NB4 (cell line): ENCODE measurements around the gene NPR2.

ENCODE experiments used
- CTCF ChIP-seq: IDR thresholded peaks from one replicate; pipeline ENCODE4 v1.5.1; 2012; ENCODE audit warnings: low read depth, low read length
- MYC ChIP-seq: IDR thresholded peaks from 2 replicates; pipeline ENCODE4 v1.6.1; 2011; ENCODE audit warnings: low read depth, low read length
- POLR2A ChIP-seq: IDR thresholded peaks from 2 replicates; pipeline ENCODE4 v1.6.1; 2011; ENCODE audit warnings: mild to moderate bottlenecking; ENCODE audit not compliant: insufficient read length; ENCODE audit errors: extremely low read depth

DNA sequence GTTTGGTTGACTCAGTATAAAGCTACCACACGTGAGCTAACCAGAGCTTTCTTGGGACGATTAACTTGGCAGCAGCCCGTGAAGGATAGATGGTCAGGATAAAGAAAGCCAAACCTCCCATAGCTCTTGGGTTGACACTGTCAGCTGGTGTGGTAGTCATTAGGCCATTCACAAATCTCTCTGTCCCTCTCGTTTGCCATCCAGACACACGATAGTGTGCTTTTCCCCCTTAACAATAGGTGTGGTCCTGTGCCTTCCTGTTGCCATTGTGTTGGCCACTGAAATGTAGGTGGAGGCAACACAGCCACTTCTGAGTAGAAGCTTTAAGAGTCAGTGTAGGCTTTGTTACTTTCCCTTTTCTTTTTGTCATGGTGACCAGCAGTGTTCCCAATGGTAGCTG, 67.1 kb downstream of the NPR2 start:
- no peak for TF ChIP-seq CTCF
- TF ChIP-seq POLR2A = no peak
- no peak for TF ChIP-seq MYC
